GM04504 (cell line): Measurements from ENCODE around the gene CDK9.
A peak's percentile ranks its signal among the peaks of the same experiment; 100 is the strongest.
"Not testable (repeated sequence)": the region's sequence is repeated elsewhere in the genome, so short reads cannot be mapped to it uniquely, and the experiment has no call there.

ENCODE experiments used
- DNase-seq: peaks from one replicate; pipeline ENCODE4 v3.0.0-alpha.2; 2012; ENCODE audit warnings: low read depth

CDK9 gene

GRCh38 chr9:127826253-127826913, 40.5 kb downstream of the CDK9 start:
- DNase-seq, result no peak

- no peak for DNase-seq
Observed at GRCh38 chr9:127828262-127829031, 42.6 kb downstream of the CDK9 start.

GRCh38 chr9:127829205-127829906, 43.5 kb downstream of the CDK9 start:
- no peak for DNase-seq

- DNase-seq, result no peak
Observed at GRCh38 chr9:127832248-127832647, 46.4 kb downstream of the CDK9 start.

- DNase-seq, result peak; percentile 46
Observed at GRCh38 chr9:127833555-127833954, 47.7 kb downstream of the CDK9 start.

GRCh38 chr9:127835991-127836516, 50.2 kb downstream of the CDK9 start:
- DNase-seq, result peak; percentile 62

GRCh38 chr9:127836561-127836960, 50.7 kb downstream of the CDK9 start:
- DNase-seq, result not testable (repeated sequence)

- DNase-seq, result no peak
Observed at GRCh38 chr9:127837346-127837745, 51.5 kb downstream of the CDK9 start.

- DNase-seq, result peak; percentile 93
Observed at GRCh38 chr9:127838375-127839078, 52.7 kb downstream of the CDK9 start.
